Measurements from ENCODE around the gene KRTAP4-7.
"Not testable (repeated sequence)": the region's sequence is repeated elsewhere in the genome, so short reads cannot be mapped to it uniquely, and the experiment has no call there.

- TF ChIP-seq, protein P1, sequence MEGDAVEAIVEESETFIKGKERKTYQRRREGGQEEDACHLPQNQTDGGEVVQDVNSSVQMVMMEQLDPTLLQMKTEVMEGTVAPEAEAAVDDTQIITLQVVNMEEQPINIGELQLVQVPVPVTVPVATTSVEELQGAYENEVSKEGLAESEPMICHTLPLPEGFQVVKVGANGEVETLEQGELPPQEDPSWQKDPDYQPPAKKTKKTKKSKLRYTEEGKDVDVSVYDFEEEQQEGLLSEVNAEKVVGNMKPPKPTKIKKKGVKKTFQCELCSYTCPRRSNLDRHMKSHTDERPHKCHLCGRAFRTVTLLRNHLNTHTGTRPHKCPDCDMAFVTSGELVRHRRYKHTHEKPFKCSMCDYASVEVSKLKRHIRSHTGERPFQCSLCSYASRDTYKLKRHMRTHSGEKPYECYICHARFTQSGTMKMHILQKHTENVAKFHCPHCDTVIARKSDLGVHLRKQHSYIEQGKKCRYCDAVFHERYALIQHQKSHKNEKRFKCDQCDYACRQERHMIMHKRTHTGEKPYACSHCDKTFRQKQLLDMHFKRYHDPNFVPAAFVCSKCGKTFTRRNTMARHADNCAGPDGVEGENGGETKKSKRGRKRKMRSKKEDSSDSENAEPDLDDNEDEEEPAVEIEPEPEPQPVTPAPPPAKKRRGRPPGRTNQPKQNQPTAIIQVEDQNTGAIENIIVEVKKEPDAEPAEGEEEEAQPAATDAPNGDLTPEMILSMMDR (IDR thresholded peaks at IDR 0.05) = not testable (repeated sequence)
- not testable (repeated sequence) for TF ChIP-seq POLR2A (IDR thresholded peaks at IDR 0.05)
Measured at GRCh38 chr17:41046735-41047465, 37.0 kb upstream of the KRTAP4-7 start, which contains the start of gene KRTAP2-1.
